ENCODE measurements around the gene EML2. TPM values are rescaled to one million over a fixed set of nuclear protein-coding genes. Genes with fewer than 3 reads are reported as not detected.
A peak's percentile ranks its signal among the peaks of the same experiment; 100 is the strongest.

The EML2 gene
- total and polyA plus RNA-seq, 2 of the 4 experiments (the other 2 are of a cell fraction), result 11.8 to 25.3 TPM

DNA sequence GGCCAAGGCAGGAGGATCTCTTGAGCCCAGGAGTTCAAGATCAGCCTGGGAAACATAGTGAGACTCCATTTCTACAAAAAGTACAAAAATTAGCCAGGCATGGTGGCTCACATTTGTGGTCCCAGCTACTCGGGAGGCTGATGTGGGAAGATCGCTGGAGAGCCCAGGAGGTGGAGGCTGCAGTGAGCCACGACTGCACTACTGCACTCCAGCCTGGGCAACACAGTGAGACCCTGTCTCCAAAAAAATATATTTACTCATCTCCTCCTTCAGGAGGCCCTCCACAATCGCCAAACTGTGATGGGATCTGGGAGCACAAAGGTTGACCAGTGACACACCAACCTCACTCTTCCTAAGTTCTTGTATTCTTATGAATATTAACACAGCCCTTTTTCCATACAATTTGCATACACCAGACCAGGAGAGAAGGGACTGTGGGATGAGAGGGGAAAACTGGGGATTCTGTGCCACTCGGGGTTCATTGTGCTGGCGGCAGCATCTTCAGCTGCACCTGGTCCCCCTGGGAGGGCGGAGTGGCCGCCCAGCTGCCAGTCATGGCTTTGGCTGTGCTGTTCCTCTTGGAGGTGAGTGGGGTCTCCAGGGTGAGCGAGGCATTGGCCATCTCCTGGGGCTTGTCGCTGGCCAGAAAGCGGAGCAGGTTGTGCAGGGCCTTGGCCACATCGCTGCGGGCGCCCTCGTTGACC is 48.7 kb downstream of the EML2 start:
- Histone ChIP-seq H2BK20ac (ENCODE audit: low read depth, low read length) (no peak overlapping the region), H4K20me1 (ENCODE audit: insufficient read depth, low read length) (no peaks in the 10 kb centered on the region), H3K36me3 (ENCODE audit: control insufficient read depth, insufficient read depth, low read length) (no peaks in the 10 kb centered on the region), H4K8ac (ENCODE audit: low read depth in 2 of 2, low read length in 2 of 2) (no peak overlapping the region), H3K4me2 (ENCODE audit: low read depth, low read length) (no peak overlapping the region), H2AK5ac (ENCODE audit: low read depth, low read length) (no peak overlapping the region), H2BK120ac (ENCODE audit: low read depth, low read length) (no peak overlapping the region), H3K4ac (ENCODE audit: low read depth, low read length) (no peak overlapping the region), H3K4me3 (ENCODE audit: insufficient read depth, low read depth, low read length) (no peak overlapping the region), H2BK15ac (ENCODE audit: low read depth, low read length) (no peak overlapping the region), H3K23ac (ENCODE audit: low read depth, low read length) (no peak overlapping the region), H3K27ac (ENCODE audit: insufficient read depth, low read length) (no peak overlapping the region), H3K9ac (ENCODE audit: low read depth, low read length) (no peak overlapping the region), H2AK9ac (replicated peaks; ENCODE audit: low read depth, low read length, poor library complexity) (peak overlapping the region; percentile 65), H3K9me3 (ENCODE audit: control insufficient read depth, insufficient read depth, low read length) (no peaks in the 10 kb centered on the region), H3K9me1 (ENCODE audit: insufficient read depth, low read length) (no peaks in the 10 kb centered on the region), H3K18ac (ENCODE audit: low read depth, low read length) (no peak overlapping the region), H4K91ac (ENCODE audit: insufficient read depth, low read depth, low read length) (no peak overlapping the region), H3K14ac (replicated peaks; ENCODE audit: low read depth, low read length) (no peak overlapping the region), H4K5ac (ENCODE audit: low read depth, low read length) (no peak overlapping the region), H2AFZ (replicated peaks; ENCODE audit: low read length, poor library complexity) (peak overlapping the region; percentile 81), H2BK5ac (ENCODE audit: low read depth, low read length, poor library complexity, severe bottlenecking) (no peak overlapping the region), H3K4me1 (ENCODE audit: control insufficient read depth, insufficient read depth, low read length) (0 out of 2 replicates have a peak, but pooled peaks cover under 1% of the 10 kb centered on the region), H3K79me1 (ENCODE audit: low read depth in 1 of 2, low read length in 2 of 2) (no peaks in the 10 kb centered on the region), H3K56ac (ENCODE audit: extremely low read depth, insufficient read depth, low read length) (no peak overlapping the region), H3K27me3 (ENCODE audit: control insufficient read depth, insufficient read depth, low read length) (peaks cover 7% of the 10 kb centered on the region)
- ATAC-seq (ENCODE audit: low read depth) (no peak), DNase-seq (no peak)
- dilution Hi-C loops (cut with HindIII; ENCODE audit: low sequenced_read_pairs, unreplicated experiment), result no loop called here
- in situ Hi-C loops (cut with MboI; ENCODE audit: low sequenced_read_pairs), result no loop called here
- CTCF ChIA-PET, result no interaction called here
- 49% methylated on average over 6 of the region's 15 CpGs; no CpG with 5 or more reads in 1 of the 2 experiments for WGBS, 2 experiments (ENCODE audit: extremely low coverage in 2 of 2, insufficient read length in 1 of 2)
- intact Hi-C loops (cut with micrococcal nuclease), result no loop called here
- no TSS peak for BruUV-seq (replicated peaks)
- no peak for TF ChIP-seq MAFK (IDR thresholded peaks at IDR 0.05; ENCODE audit: low read depth, low read length)
- TF ChIP-seq, protein P1, sequence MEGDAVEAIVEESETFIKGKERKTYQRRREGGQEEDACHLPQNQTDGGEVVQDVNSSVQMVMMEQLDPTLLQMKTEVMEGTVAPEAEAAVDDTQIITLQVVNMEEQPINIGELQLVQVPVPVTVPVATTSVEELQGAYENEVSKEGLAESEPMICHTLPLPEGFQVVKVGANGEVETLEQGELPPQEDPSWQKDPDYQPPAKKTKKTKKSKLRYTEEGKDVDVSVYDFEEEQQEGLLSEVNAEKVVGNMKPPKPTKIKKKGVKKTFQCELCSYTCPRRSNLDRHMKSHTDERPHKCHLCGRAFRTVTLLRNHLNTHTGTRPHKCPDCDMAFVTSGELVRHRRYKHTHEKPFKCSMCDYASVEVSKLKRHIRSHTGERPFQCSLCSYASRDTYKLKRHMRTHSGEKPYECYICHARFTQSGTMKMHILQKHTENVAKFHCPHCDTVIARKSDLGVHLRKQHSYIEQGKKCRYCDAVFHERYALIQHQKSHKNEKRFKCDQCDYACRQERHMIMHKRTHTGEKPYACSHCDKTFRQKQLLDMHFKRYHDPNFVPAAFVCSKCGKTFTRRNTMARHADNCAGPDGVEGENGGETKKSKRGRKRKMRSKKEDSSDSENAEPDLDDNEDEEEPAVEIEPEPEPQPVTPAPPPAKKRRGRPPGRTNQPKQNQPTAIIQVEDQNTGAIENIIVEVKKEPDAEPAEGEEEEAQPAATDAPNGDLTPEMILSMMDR (conservative IDR thresholded peaks at IDR 0.05; ENCODE audit: low read depth, low read length), result no peak
- no peak for TF ChIP-seq RFX5 (IDR thresholded peaks at IDR 0.05; ENCODE audit: low read depth, low read length)
- TF ChIP-seq, protein P2, sequence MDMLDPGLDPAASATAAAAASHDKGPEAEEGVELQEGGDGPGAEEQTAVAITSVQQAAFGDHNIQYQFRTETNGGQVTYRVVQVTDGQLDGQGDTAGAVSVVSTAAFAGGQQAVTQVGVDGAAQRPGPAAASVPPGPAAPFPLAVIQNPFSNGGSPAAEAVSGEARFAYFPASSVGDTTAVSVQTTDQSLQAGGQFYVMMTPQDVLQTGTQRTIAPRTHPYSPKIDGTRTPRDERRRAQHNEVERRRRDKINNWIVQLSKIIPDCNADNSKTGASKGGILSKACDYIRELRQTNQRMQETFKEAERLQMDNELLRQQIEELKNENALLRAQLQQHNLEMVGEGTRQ (IDR thresholded peaks at IDR 0.05; ENCODE audit: low read depth, low read length), result no peak
- TF ChIP-seq CEBPB (IDR thresholded peaks at IDR 0.05; ENCODE audit: low read depth, low read length), result no peak
- TF ChIP-seq ELK1 (IDR thresholded peaks at IDR 0.05; ENCODE audit: borderline replicate concordance, low read depth, low read length), result no peak
- POLR2A ChIA-PET (ENCODE audit: unreplicated experiment), result no interaction called here
